K562 (cell line): ENCODE results near the gene UBALD2. TPM values are rescaled to one million over a fixed set of nuclear protein-coding genes. Genes with fewer than 3 reads are reported as not detected.

Experiments used
- ATAC-seq: fragments of 200-7000 bp; cut with Tn5 transposase; 3 replicates; pipeline ENCODE4 v1.9.1; 2020; ENCODE audit warnings: moderate library complexity
- BruUV-seq: library from RNA; stranded (reverse); fragments of 400-500 nt; replicated peaks from 2 replicates; lab custom pipeline; 2021; lab: Mats Ljungman, UMichigan
- CTCF ChIA-PET: fragments of 300-600 bp; formaldehyde crosslinking; extraction: SDS; loops from one replicate; lab custom pipeline; 2021; ENCODE audit warnings: low intra/inter-chr PET ratio; lab: Yijun Ruan, JAX
- POLR2A ChIA-PET: fragments of 300-600, 350-650 bp; sonication (Branson Sonifier 250); formaldehyde crosslinking; extraction: SDS; loops from one replicate; lab custom pipeline; 2021; ENCODE audit warnings: antibody characterized with exemption, inconsistent platforms; lab: Yijun Ruan, JAX
- DNase-seq, 4 experiments: peaks; one replicate each; pipeline versions ENCODE4 v3.0.0 to v3.0.0-alpha.2; 2011 to 2018; ENCODE audit warnings: low spot score in 3 of 4, mixed read lengths in 3 of 4; ENCODE audit errors: extremely low read depth in 1 of 4
- FAIRE-seq: peaks from 2 replicates; lab custom pipeline; 2011; peaks lifted over from hg19 to GRCh38; lab: Jason Lieb, UNC
- H2AFZ ChIP-seq: 2 replicates; pipeline ENCODE4 v1.6.0; 2011; ENCODE audit warnings: low read depth, low read length, control low read depth, inconsistent platforms
- H3K27ac ChIP-seq: fragments of 200-600 bp; 3 replicates; pipeline ENCODE4 v1.8.0; 2011; ENCODE audit warnings: low read depth, mild to moderate bottlenecking, control low read depth, inconsistent platforms, low read length, moderate library complexity, mixed read lengths; ENCODE audit errors: extremely low read depth
- H3K27me3 ChIP-seq, 2 experiments: fragments of 300-600 bp in 1 of 2; 2 replicates in 1 of 2; 3 replicates in 1 of 2; pipeline versions ENCODE4 v1.6.0 to v1.8.0; 2011; ENCODE audit warnings: inconsistent platforms in 2 of 2, low read length in 2 of 2, mild to moderate bottlenecking in 1 of 2, mixed read lengths in 1 of 2, moderate library complexity in 1 of 2; ENCODE audit not compliant: control insufficient read depth in 2 of 2, insufficient read depth in 2 of 2
- H3K36me3 ChIP-seq: fragments of 300-600 bp; 3 replicates; pipeline ENCODE4 v1.8.0; 2011; ENCODE audit warnings: mild to moderate bottlenecking, low read length, inconsistent platforms; ENCODE audit not compliant: control insufficient read depth, insufficient read depth
- H3K4me1 ChIP-seq, 2 experiments: fragments of 200-600 bp in 1 of 2; replicated peaks in 1 of 2; 2 replicates in 1 of 2; 3 replicates in 1 of 2; pipeline versions ENCODE4 v1.5.1 to v1.8.0; 2011; ENCODE audit warnings: inconsistent platforms in 2 of 2, low read length in 2 of 2, mild to moderate bottlenecking in 1 of 2, mixed read lengths in 1 of 2, moderate library complexity in 1 of 2; ENCODE audit not compliant: control insufficient read depth in 2 of 2, insufficient read depth in 2 of 2
- H3K4me2 ChIP-seq: 2 replicates; pipeline ENCODE4 v1.6.1; 2011; ENCODE audit warnings: low read length, control low read depth, inconsistent platforms, mixed read lengths; ENCODE audit not compliant: insufficient read depth
- H3K4me3 ChIP-seq: fragments of 200-600 bp; sonication (generic), shearing (Covaris generic); 2 replicates; pipeline ENCODE4 v1.5.1; 2016; ENCODE audit warnings: control low read depth, inconsistent platforms
- H3K79me2 ChIP-seq: fragments of 200-600 bp; 3 replicates; pipeline ENCODE4 v1.8.0; 2011; ENCODE audit warnings: low read length, inconsistent platforms; ENCODE audit not compliant: control insufficient read depth, insufficient read depth
- H3K9ac ChIP-seq, 2 experiments: 2 replicates each; pipeline versions ENCODE4 v1.6.0 to v1.6.1; 2011; ENCODE audit warnings: low read depth in 2 of 2, low read length in 2 of 2, control low read depth in 1 of 2, inconsistent platforms in 1 of 2, mild to moderate bottlenecking in 1 of 2, mixed read lengths in 1 of 2; ENCODE audit not compliant: insufficient read depth in 1 of 2
- H3K9me1 ChIP-seq: one replicate; pipeline ENCODE4 v1.6.0; 2011; ENCODE audit warnings: inconsistent platforms, mild to moderate bottlenecking, low read length, moderate library complexity; ENCODE audit not compliant: control insufficient read depth, insufficient read depth
- H3K9me3 ChIP-seq: replicated peaks from 2 replicates; pipeline ENCODE4 v1.5.1; 2011; ENCODE audit warnings: low read depth, low read length, inconsistent platforms; ENCODE audit not compliant: control insufficient read depth, insufficient read depth
- H4K20me1 ChIP-seq: replicated peaks from 2 replicates; pipeline ENCODE4 v1.6.1; 2011; ENCODE audit warnings: low read length, inconsistent platforms, mixed read lengths; ENCODE audit not compliant: control insufficient read depth, insufficient read depth
- ARNT ChIP-seq, 2 experiments: fragments of 450-650 bp; IDR thresholded peaks; 2 replicates each; pipeline ENCODE4 v1.6.1; 2016; ENCODE audit warnings: mild to moderate bottlenecking in 1 of 2
- CSDE1 ChIP-seq, 2 experiments: fragments of 450-650 bp; IDR thresholded peaks; 2 replicates each; pipeline ENCODE4 v1.6.1; 2016; ENCODE audit warnings: mild to moderate bottlenecking in 1 of 2
- FOXJ3 ChIP-seq: sonication (generic); formaldehyde crosslinking; IDR thresholded peaks from 2 replicates; pipeline ENCODE4 v1.4.0; 2020; ENCODE audit warnings: mild to moderate bottlenecking, missing genetic modification reagents
- MYC ChIP-seq, 2 experiments: fragments of 250-450 bp in 1 of 2; sonication (Bioruptor Pico) in 1 of 2; IDR thresholded peaks; 2 replicates each; pipeline versions ENCODE4 v1.5.1 to v1.6.1; 2012 to 2021; ENCODE audit warnings: low read depth in 2 of 2, borderline replicate concordance in 1 of 2, improper control_type of control experiment in 1 of 2, low read length in 1 of 2, mild to moderate bottlenecking in 1 of 2, moderate library complexity in 1 of 2
- NCOA4 ChIP-seq: fragments of 450-650 bp; IDR thresholded peaks from 2 replicates; pipeline ENCODE4 v1.6.1; 2018; ENCODE audit warnings: mild to moderate bottlenecking; ENCODE audit not compliant: partially characterized antibody
- SMAD4 ChIP-seq: fragments of 250-450 bp; sonication (Bioruptor Pico); conservative IDR thresholded peaks from 2 replicates; pipeline ENCODE4 v1.8.0; 2021; ENCODE audit warnings: inconsistent platforms, mild to moderate bottlenecking, moderate library complexity
- ZNF395 ChIP-seq: fragments of 200-800 bp; sonication (Bioruptor generic); IDR thresholded peaks from 2 replicates; pipeline ENCODE4 v1.6.1; 2017; ENCODE audit warnings: missing genetic modification characterization, missing compliant biosample characterization
- ZNF561 ChIP-seq: fragments of 450-650 bp; formaldehyde crosslinking; conservative IDR thresholded peaks from 2 replicates; pipeline ENCODE4 v1.4.0; 2020; ENCODE audit warnings: mild to moderate bottlenecking, moderate library complexity
- ZNF740 ChIP-seq, 3 experiments: fragments of 200-800 bp in 1 of 3; sonication (Bioruptor generic) in 1 of 3; sonication (generic) in 1 of 3; formaldehyde crosslinking in 1 of 3; IDR thresholded peaks; 2 replicates each; pipeline versions ENCODE4 v1.6.1 to v1.8.0; 2016 to 2022; ENCODE audit warnings: mild to moderate bottlenecking in 2 of 3, missing compliant biosample characterization in 2 of 3, missing genetic modification characterization in 2 of 3, missing genetic modification reagents in 1 of 3
- WGBS: fragments of 100-300 bp; shearing (Covaris generic); methylation state at CpG from one replicate; pipeline ENCODE4 v1.1.6; 2016; ENCODE audit warnings: low coverage, mixed read lengths; ENCODE audit not compliant: insufficient coverage; ENCODE audit errors: missing lambda C conversion rate; 5-methylcytosine and 5-hydroxymethylcytosine counted together
- in situ Hi-C: fragments of 300-500 bp; cut with MboI; formaldehyde crosslinking; loops from 4 replicates; pipeline ENCODE4 v1.15.0; 2018; ENCODE audit warnings: inconsistent platforms, mixed read lengths
- intact Hi-C: fragments of 100-400 bp; cut with micrococcal nuclease; formaldehyde crosslinking; loops from 2 replicates; pipeline ENCODE4 v1.14.2; 2022
- polyA plus RNA-seq, 8 experiments: library from polyadenylated mRNA; depleted of rRNA in 4 of 8; stranded (reverse) in 5 of 8; unstranded in 3 of 8; fragments of >200 nt; fragmentation: Nextera tagmentation in 2 of 8; fragmentation: Illumina TruSeq in 1 of 8; extraction: Ambion mirVana in 2 of 8; extraction: Trizol in 1 of 8; gene quantifications; 2 replicates each; pipeline versions ENCODE4 v1.2.1 to v1.2.3, GENCODE V29; 2011 to 2014; ENCODE audit warnings: inconsistent platforms in 1 of 8, missing spikeins in 1 of 8
- total RNA-seq, 7 experiments: library from RNA; depleted of rRNA in 6 of 7; stranded (reverse); fragments of >200 nt in 6 of 7; fragmentation: Illumina TruSeq in 2 of 7; extraction: Trizol in 2 of 7; gene quantifications; 2 replicates each; pipeline versions ENCODE4 v1.2.1 to v1.2.3, GENCODE V29; 2011 to 2021; ENCODE audit warnings: low replicate concordance in 1 of 7

Gene UBALD2
- total and polyA plus RNA-seq, 9 of the 15 experiments (the other 6 are each of a cell fraction or from before 2014, with no cell fraction given) = 2.3 to 94.1 (median 25.3) TPM

- no peaks in the 10 kb centered on the region for H3K9me1 ChIP-seq
- no peaks in the 10 kb centered on the region for H4K20me1 ChIP-seq
- ChIA-PET POLR2A (interaction anchor here (0.5 to 4.8 kb wide), 13 partner anchors 10 to 329 kb away, joined by 3 to 42 read pairs (median 4); no protein-coding TSS in a partner anchor), CTCF (no interaction called here)
- no peak overlapping the region; the same call in 1 of the 2 replicates for H2AFZ ChIP-seq
- peak overlapping the region; percentile 85; the same call in 2 of the 3 replicates for H3K27ac ChIP-seq
- 9% methylated on average over 11 of the region's 11 CpGs for WGBS
- intact Hi-C loops (loop anchor here (2.0 to 5.0 kb wide), 2 partner anchors 30 to 57 kb away; no protein-coding TSS in a partner anchor), in situ Hi-C loops (no loop called here)
- H3K4me1 ChIP-seq = peaks cover 27 to 36% of the 10 kb centered on the region in 2 experiments; a peak in 4 of 5 replicates
- peak overlapping the region; percentile 75 for H3K4me2 ChIP-seq
- TSS peak; percentile 50 for BruUV-seq
- H3K4me3 ChIP-seq = peak overlapping the region; percentile 51
- H3K79me2 ChIP-seq = peaks cover 76% of the 10 kb centered on the region
- H3K36me3 ChIP-seq = 0 out of 3 replicates have a peak, but pooled peaks cover 3% of the 10 kb centered on the region
- H3K27me3 ChIP-seq = no peaks in the 10 kb centered on the region
- H3K9ac ChIP-seq = peak overlapping the region; percentile 67 to 79; a peak in 1 of 4 replicates
- TF ChIP-seq MYC (IDR thresholded peaks at IDR 0.05; ENCODE audit: low read depth, low read length) (no peak), MYC (CRISPR knock-in tag; IDR thresholded peaks at IDR 0.05; ENCODE audit: borderline replicate concordance, low read depth) (no peak), ZNF395 (0 out of 2 replicates have a peak, but pooled peaks have one; percentile 3), CSDE1 (IDR thresholded peaks at IDR 0.05) (no peak), ARNT (IDR thresholded peaks at IDR 0.05) (no peak), NCOA4 (no peak), ZNF561 (no peak), ZNF740 (CRISPR knock-in tag; IDR thresholded peaks at IDR 0.05) (0 out of 2 replicates have a peak, but pooled peaks have one; percentile 3), ZNF740 (tag; IDR thresholded peaks at IDR 0.05) (peak in 1 of 2 experiments; percentile 79; a peak in 2 of 4 replicates), SMAD4 (CRISPR knock-in tag) (no peak), FOXJ3 (CRISPR knock-in tag) (no peak)
- TF ChIP-seq, all 486 proteins: peak for 2
- FAIRE-seq = peak; percentile 23
- ATAC-seq = peak; percentile 4; the same call in 1 of the 3 replicates
- DNase-seq = no peak
- no peaks in the 10 kb centered on the region for H3K9me3 ChIP-seq
Measured at GRCh38 chr17:76238847-76239537, 26.2 kb upstream of the UBALD2 start.
